Measurements from ENCODE around the gene TANK.
A peak's percentile ranks its signal among the peaks of the same experiment; 100 is the strongest.
"Not testable (repeated sequence)": the region's sequence is repeated elsewhere in the genome, so short reads cannot be mapped to it uniquely, and the experiment has no call there.

Gene TANK

GRCh38 chr2:161120775-161121174, 39.5 kb upstream of the TANK start:
- Histone ChIP-seq H3K36me3 (ENCODE audit: control insufficient read depth, insufficient read depth, low read length) (no peaks in the 10 kb centered on the region), H3K27me3 (ENCODE audit: control insufficient read depth, insufficient read depth, low read length) (no peaks in the 10 kb centered on the region), H3K9ac (ENCODE audit: low read length) (no peak overlapping the region), H3K27ac (ENCODE audit: low read depth, low read length) (no peak overlapping the region), H3K9me3 (ENCODE audit: control insufficient read depth, insufficient read depth, low read depth, low read length) (no peaks in the 10 kb centered on the region), H3K4me1 (ENCODE audit: control insufficient read depth, insufficient read depth, low read length) (peaks cover 38% of the 10 kb centered on the region), H3K4me3 (ENCODE audit: low read depth, low read length) (no peak overlapping the region)

DNA sequence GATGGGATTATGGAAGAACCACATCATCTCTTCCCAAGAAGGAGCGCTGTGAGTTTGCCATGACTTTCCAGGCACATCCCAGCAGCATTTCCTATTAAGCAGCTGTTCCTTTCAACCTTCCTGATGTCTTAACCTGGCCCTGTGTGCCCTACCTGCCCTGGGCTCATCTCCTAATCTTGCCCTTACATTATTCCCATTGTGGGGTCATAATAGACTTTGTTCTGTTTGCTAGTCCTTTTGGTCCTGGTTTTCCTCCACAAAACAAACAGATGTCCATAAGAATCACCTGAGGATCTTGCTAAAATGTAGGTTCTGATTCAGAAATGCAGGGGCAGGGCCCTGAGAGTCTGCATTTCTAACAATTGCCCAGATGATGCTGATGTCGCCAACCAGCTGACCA, 38.6 kb upstream of the TANK start:
- peaks cover 34% of the 10 kb centered on the region for H3K4me1 ChIP-seq (ENCODE audit: control insufficient read depth, insufficient read depth, low read length)
- H3K4me3 ChIP-seq (ENCODE audit: low read depth, low read length) = no peak overlapping the region
- H3K27ac ChIP-seq (ENCODE audit: low read depth, low read length) = no peak overlapping the region
- H3K9me3 ChIP-seq (ENCODE audit: control insufficient read depth, insufficient read depth, low read depth, low read length) = no peaks in the 10 kb centered on the region
- no peak overlapping the region for H3K9ac ChIP-seq (ENCODE audit: low read length)
- no peaks in the 10 kb centered on the region for H3K36me3 ChIP-seq (ENCODE audit: control insufficient read depth, insufficient read depth, low read length)
- no peaks in the 10 kb centered on the region for H3K27me3 ChIP-seq (ENCODE audit: control insufficient read depth, insufficient read depth, low read length)

GRCh38 chr2:161122772-161123530, 37.3 kb upstream of the TANK start:
- no peaks in the 10 kb centered on the region for H3K9me3 ChIP-seq (ENCODE audit: control insufficient read depth, insufficient read depth, low read depth, low read length)
- H3K27ac ChIP-seq (ENCODE audit: low read depth, low read length) = peak overlapping the region; percentile 91
- no peaks in the 10 kb centered on the region for H3K36me3 ChIP-seq (ENCODE audit: control insufficient read depth, insufficient read depth, low read length)
- peaks cover 34% of the 10 kb centered on the region for H3K4me1 ChIP-seq (ENCODE audit: control insufficient read depth, insufficient read depth, low read length)
- no peaks in the 10 kb centered on the region for H3K27me3 ChIP-seq (ENCODE audit: control insufficient read depth, insufficient read depth, low read length)
- peak overlapping the region; percentile 43 for H3K9ac ChIP-seq (ENCODE audit: low read length)
- peak overlapping the region; percentile 15; the same call in 1 of the 2 replicates for H3K4me3 ChIP-seq (ENCODE audit: low read depth, low read length)

GRCh38 chr2:161123531-161124030, 36.6 kb upstream of the TANK start:
- H3K4me1 ChIP-seq (ENCODE audit: control insufficient read depth, insufficient read depth, low read length) = peaks cover 34% of the 10 kb centered on the region
- peak overlapping the region; percentile 18 for H3K9ac ChIP-seq (ENCODE audit: low read length)
- no peaks in the 10 kb centered on the region for H3K9me3 ChIP-seq (ENCODE audit: control insufficient read depth, insufficient read depth, low read depth, low read length)
- H3K4me3 ChIP-seq (ENCODE audit: low read depth, low read length) = no peak overlapping the region; the same call in 1 of the 2 replicates
- H3K27me3 ChIP-seq (ENCODE audit: control insufficient read depth, insufficient read depth, low read length) = no peaks in the 10 kb centered on the region
- H3K36me3 ChIP-seq (ENCODE audit: control insufficient read depth, insufficient read depth, low read length) = no peaks in the 10 kb centered on the region
- H3K27ac ChIP-seq (ENCODE audit: low read depth, low read length) = peak overlapping the region; percentile 91

GRCh38 chr2:161124201-161124600, 36.0 kb upstream of the TANK start:
- no peak overlapping the region for H3K9ac ChIP-seq (ENCODE audit: low read length)
- no peak overlapping the region for H3K4me3 ChIP-seq (ENCODE audit: low read depth, low read length)
- H3K4me1 ChIP-seq (ENCODE audit: control insufficient read depth, insufficient read depth, low read length) = peaks cover 34% of the 10 kb centered on the region
- peak overlapping the region; percentile 91; the same call in 1 of the 2 replicates for H3K27ac ChIP-seq (ENCODE audit: low read depth, low read length)
- H3K9me3 ChIP-seq (ENCODE audit: control insufficient read depth, insufficient read depth, low read depth, low read length) = no peaks in the 10 kb centered on the region
- H3K36me3 ChIP-seq (ENCODE audit: control insufficient read depth, insufficient read depth, low read length) = no peaks in the 10 kb centered on the region
- H3K27me3 ChIP-seq (ENCODE audit: control insufficient read depth, insufficient read depth, low read length) = no peaks in the 10 kb centered on the region

DNA sequence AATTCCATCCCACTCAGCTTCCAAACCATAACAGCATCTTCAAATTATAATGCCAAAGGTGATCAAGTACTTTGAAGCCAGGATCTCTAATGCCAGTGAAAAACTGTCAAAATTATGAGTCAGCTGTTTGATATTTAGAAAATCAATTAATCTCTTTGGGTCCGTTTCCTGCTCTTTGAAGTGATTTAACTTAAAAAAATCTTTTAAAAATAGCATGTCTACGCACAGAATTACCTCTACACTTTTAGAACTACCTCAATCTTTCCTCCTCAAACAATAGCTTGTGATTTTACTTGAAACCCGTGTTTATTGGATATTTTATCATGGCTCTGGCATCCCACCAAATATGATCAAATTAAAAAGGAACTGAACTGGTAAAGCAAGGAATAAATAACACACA, 31.3 kb upstream of the TANK start:
- no peak overlapping the region for H3K4me3 ChIP-seq (ENCODE audit: low read depth, low read length)
- H3K9me3 ChIP-seq (ENCODE audit: control insufficient read depth, insufficient read depth, low read depth, low read length) = no peaks in the 10 kb centered on the region
- H3K4me1 ChIP-seq (ENCODE audit: control insufficient read depth, insufficient read depth, low read length) = peaks cover 5% of the 10 kb centered on the region; the same call in 1 of the 2 replicates
- no peak overlapping the region for H3K9ac ChIP-seq (ENCODE audit: low read length)
- no peaks in the 10 kb centered on the region for H3K36me3 ChIP-seq (ENCODE audit: control insufficient read depth, insufficient read depth, low read length)
- no peaks in the 10 kb centered on the region for H3K27me3 ChIP-seq (ENCODE audit: control insufficient read depth, insufficient read depth, low read length)
- no peak overlapping the region for H3K27ac ChIP-seq (ENCODE audit: low read depth, low read length)

DNA sequence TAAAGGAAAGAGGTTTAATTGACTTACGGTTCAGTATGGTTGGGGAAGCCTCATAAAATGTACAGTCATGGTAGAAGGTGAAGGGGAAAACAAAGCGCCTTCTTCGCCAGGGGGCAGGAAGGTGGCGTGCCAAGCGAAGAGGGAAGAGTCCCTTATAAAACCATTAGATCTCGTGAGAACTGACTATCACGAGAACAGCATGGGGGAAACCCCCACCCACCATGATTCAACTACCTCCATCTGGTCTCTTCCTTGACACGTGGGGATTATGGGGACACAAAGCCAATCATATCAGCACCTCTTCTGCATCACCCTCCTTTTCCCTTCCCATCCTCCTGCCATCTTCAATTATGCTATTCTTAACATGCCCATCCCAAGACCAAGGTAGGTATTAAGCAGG, 29.9 kb upstream of the TANK start:
- H3K9ac ChIP-seq (ENCODE audit: low read length) = no peak overlapping the region
- H3K27ac ChIP-seq (ENCODE audit: low read depth, low read length) = no peak overlapping the region
- H3K36me3 ChIP-seq (ENCODE audit: control insufficient read depth, insufficient read depth, low read length) = no peaks in the 10 kb centered on the region
- H3K27me3 ChIP-seq (ENCODE audit: control insufficient read depth, insufficient read depth, low read length) = no peaks in the 10 kb centered on the region
- H3K4me3 ChIP-seq (ENCODE audit: low read depth, low read length) = no peak overlapping the region
- H3K4me1 ChIP-seq (ENCODE audit: control insufficient read depth, insufficient read depth, low read length) = peaks cover 12% of the 10 kb centered on the region
- no peaks in the 10 kb centered on the region for H3K9me3 ChIP-seq (ENCODE audit: control insufficient read depth, insufficient read depth, low read depth, low read length)

DNA sequence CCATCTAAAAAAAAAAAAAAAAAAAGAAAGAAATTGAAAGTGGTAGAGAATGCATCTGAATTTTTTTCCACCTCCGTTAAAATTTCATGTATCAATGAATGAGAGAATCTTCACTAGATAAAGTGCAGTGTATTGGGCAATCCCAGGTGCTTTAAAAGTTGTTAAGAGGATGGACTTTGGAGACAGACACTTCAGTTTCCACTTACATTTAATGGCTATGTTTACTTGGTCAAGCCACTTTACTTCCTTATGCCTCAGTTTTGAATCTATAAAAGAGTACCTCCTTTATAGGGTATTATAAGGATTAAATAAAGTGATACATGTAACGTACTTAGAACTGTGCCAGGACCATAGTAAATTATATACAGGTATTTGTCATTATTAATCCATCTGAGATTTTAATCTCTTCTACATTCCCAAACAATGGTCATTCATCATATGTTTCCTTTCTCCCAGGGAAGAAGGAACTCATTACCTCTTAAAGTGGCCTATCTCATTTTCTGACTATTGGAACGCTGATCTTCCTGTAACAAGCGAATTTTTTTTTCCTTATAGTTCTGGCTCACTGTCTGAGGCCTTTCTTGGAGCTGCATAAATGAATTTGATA, 29.1 kb upstream of the TANK start:
- Histone ChIP-seq H3K4me3 (ENCODE audit: low read depth, low read length) (no peak overlapping the region), H3K9me3 (ENCODE audit: control insufficient read depth, insufficient read depth, low read depth, low read length) (no peaks in the 10 kb centered on the region), H3K4me1 (ENCODE audit: control insufficient read depth, insufficient read depth, low read length) (peaks cover 16% of the 10 kb centered on the region), H3K27me3 (ENCODE audit: control insufficient read depth, insufficient read depth, low read length) (no peaks in the 10 kb centered on the region), H3K9ac (ENCODE audit: low read length) (no peak overlapping the region), H3K27ac (ENCODE audit: low read depth, low read length) (no peak overlapping the region), H3K36me3 (ENCODE audit: control insufficient read depth, insufficient read depth, low read length) (no peaks in the 10 kb centered on the region)

GRCh38 chr2:161131804-161132203, 28.4 kb upstream of the TANK start:
- H3K4me1 ChIP-seq (ENCODE audit: control insufficient read depth, insufficient read depth, low read length) = peaks cover 22% of the 10 kb centered on the region
- H3K36me3 ChIP-seq (ENCODE audit: control insufficient read depth, insufficient read depth, low read length) = no peaks in the 10 kb centered on the region
- H3K9me3 ChIP-seq (ENCODE audit: control insufficient read depth, insufficient read depth, low read depth, low read length) = no peaks in the 10 kb centered on the region
- H3K4me3 ChIP-seq (ENCODE audit: low read depth, low read length) = no peak overlapping the region
- H3K27me3 ChIP-seq (ENCODE audit: control insufficient read depth, insufficient read depth, low read length) = no peaks in the 10 kb centered on the region
- H3K27ac ChIP-seq (ENCODE audit: low read depth, low read length) = no peak overlapping the region
- H3K9ac ChIP-seq (ENCODE audit: low read length) = no peak overlapping the region

- not testable (repeated sequence) for H3K27me3 ChIP-seq (ENCODE audit: control insufficient read depth, insufficient read depth, low read length); H3K4me3 ChIP-seq (ENCODE audit: low read depth, low read length); H3K27ac ChIP-seq (ENCODE audit: low read depth, low read length); H3K9ac ChIP-seq (ENCODE audit: low read length); H3K36me3 ChIP-seq (ENCODE audit: control insufficient read depth, insufficient read depth, low read length); H3K9me3 ChIP-seq (ENCODE audit: control insufficient read depth, insufficient read depth, low read depth, low read length)
- peaks cover 24% of the 10 kb centered on the region for H3K4me1 ChIP-seq (ENCODE audit: control insufficient read depth, insufficient read depth, low read length)
Measured at GRCh38 chr2:161132384-161132783, 27.8 kb upstream of the TANK start.

DNA sequence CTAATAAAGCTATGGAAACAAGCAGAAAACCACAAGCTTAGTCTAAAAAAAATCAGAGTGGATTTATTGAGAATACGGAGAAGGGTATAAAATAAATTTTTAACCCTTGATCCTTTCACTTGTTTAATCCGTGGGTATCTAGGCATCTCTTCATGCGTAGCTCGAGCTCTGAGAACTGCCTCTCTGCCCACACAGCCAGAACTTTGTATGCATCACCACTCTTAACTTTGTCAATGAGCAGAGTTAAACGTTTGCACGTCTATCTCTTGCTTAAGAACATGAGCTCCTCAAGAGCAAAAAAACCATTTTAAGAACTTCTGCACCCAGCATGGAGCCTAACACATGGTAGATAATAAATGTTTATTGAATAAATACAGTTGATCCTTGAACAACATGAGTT, 26.9 kb upstream of the TANK start:
- no peaks in the 10 kb centered on the region for H3K36me3 ChIP-seq (ENCODE audit: control insufficient read depth, insufficient read depth, low read length)
- no peaks in the 10 kb centered on the region for H3K27me3 ChIP-seq (ENCODE audit: control insufficient read depth, insufficient read depth, low read length)
- no peak overlapping the region for H3K27ac ChIP-seq (ENCODE audit: low read depth, low read length)
- H3K4me3 ChIP-seq (ENCODE audit: low read depth, low read length) = no peak overlapping the region
- no peaks in the 10 kb centered on the region for H3K9me3 ChIP-seq (ENCODE audit: control insufficient read depth, insufficient read depth, low read depth, low read length)
- no peak overlapping the region for H3K9ac ChIP-seq (ENCODE audit: low read length)
- H3K4me1 ChIP-seq (ENCODE audit: control insufficient read depth, insufficient read depth, low read length) = peaks cover 24% of the 10 kb centered on the region
